ENCODE data around the gene ZNF93.
A peak's percentile ranks its signal among the peaks of the same experiment; 100 is the strongest.
"Not testable (repeated sequence)": the region's sequence is repeated elsewhere in the genome, so short reads cannot be mapped to it uniquely, and the experiment has no call there.

The ZNF93 gene

GRCh38 chr19:19900729-19901444 is at the start of gene ZNF93:
ZNF93 (plus strand) TSS chr19:19900946; CDS start chr19:19901089, 143 bp downstream.
- peak; percentile 90 for DNase-seq

DNA sequence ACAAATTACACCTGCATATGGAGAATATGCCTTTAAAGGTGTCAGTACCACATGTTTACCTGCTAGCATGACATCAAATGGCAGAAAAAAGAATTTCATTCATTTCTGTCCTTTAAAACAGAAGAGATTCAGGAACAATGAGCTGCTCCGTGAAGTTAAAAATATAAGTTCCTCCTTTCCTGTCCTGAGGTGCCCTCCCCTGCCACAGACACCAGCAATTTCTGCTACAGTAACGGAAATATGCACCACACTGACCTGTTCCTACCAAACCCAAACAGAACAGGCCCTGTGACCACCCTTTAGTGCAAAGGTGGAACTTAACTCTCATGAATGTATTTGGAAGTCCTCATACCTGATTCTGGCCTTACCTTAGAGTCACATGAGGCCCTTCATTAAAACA is 49.0 kb upstream of the ZNF93 start:
- DNase-seq: not testable (repeated sequence)

GRCh38 chr19:19858751-19859150 is 42.0 kb upstream of the ZNF93 start:
- no peak for DNase-seq

- DNase-seq: no peak
These were observed 39.9 kb upstream of the ZNF93 start for GRCh38 chr19:19860756-19861390.

DNA sequence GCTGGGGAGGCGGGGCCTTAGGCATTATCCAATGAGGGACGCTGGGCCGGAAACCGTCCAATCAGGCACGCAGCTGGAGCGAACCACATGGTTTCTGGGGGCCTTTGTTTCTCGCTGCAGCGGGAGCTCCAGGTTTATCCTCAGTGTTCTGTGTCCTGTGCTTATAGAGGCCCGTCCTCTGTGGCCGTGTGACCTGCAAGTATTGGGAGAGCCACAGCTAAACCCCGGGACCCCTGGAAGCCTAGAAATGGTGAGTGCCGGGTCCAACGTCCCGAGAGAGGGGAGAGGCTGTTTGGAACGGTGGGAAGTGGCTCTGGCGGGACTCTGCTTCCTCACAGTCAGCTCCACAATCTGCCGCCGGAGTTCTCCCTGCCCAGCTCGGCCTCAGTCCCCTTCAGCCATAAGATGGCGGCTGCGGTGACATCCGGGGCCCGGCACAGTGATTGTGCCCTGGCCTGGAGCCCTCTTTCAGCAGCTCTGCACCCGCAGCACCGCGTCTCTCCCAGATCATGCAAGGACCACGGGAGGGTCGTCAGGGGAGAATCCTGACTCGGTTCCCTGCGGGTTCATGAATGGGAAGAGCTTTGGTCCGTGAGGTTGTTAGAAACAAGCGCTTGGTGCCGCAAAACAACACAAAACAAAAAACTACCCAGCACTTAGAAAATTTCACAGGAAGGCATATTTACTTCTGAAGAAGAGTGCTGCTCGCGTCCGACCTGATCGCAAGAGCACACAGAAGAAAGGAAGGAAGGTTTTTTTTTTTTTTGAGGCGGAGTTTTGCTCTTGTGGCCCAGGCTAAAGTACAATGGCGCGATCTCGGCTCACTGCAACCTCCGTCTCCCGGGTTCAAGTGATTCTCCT is 34.8 kb upstream of the ZNF93 start, which contains the start of gene ZNF253:
ZNF253 (plus strand) TSS at position 133 of the 861 bp plus-strand sequence; CDS start at position 248, 115 bp downstream.
- peak; percentile 97 for DNase-seq

GRCh38 chr19:19866611-19867248 is 34.0 kb upstream of the ZNF93 start:
- DNase-seq: no peak

DNA sequence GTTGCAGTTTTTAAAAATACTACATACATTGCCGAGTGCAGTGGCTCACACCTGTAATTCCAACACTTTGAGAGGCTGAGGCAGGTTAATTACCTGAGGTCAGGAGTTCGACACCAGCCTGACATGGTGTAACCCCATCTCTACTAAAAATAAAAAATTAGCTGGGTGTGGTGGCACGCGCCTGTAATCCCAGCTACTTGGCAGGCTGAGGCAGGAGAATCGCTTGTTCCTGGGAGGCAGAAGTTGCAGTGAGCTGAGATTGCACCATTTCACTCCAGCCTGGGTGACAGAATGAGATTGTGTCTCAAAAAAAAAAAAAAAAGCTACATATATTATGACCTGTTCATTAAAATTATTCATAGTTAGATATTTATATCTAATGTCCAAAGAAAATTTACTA is 30.7 kb upstream of the ZNF93 start:
- DNase-seq: not testable (repeated sequence)

GRCh38 chr19:19871932-19872331 is 28.8 kb upstream of the ZNF93 start:
- DNase-seq: no peak

- no peak for DNase-seq
These were observed 27.4 kb upstream of the ZNF93 start for GRCh38 chr19:19873381-19873780.

DNA sequence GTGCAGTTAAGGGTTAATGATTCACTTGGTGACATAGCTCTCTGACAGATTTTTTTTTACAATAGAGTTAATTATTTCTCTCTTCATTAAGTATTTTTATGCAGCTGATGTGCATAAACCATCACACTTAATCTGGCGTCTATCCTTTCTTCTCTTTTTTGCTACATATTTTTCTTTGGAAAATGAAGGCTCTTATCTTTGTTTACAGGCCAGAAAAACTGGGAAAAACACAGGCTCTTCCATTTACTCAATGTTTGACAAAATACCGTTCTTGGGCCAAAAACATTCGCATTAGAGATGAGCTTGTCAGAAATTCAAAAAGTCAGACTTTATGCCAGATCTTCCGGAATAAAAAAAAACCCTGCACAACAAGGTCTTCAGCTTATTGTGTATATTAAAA is 23.0 kb upstream of the ZNF93 start:
- DNase-seq: no peak

DNA sequence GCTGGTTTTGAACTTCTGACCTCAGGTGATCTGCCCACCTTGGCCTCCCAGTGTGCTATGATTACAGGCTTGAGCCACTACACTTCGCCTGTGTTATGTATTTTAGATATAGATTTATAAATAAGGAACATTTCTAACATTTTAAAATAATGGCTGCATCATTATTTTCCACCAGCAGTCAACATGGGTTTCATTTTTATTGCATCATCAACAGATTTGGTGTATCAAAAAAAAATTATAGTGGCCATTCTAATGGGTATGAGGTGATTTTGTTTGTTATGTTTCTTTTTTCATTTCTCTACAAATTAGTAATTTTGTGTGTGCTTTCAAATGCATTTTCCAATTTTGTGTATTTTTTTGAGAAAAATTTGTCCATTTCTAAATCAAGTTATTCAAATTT is 16.2 kb upstream of the ZNF93 start:
- DNase-seq: no peak

GRCh38 chr19:19892055-19892941 is 8.4 kb upstream of the ZNF93 start:
- DNase-seq: not testable (repeated sequence)

- peak; percentile 58 for DNase-seq
These were observed 512 bp upstream of the ZNF93 start for GRCh38 chr19:19900139-19900728.

GRCh38 chr19:19907551-19907950 is 6.8 kb downstream of the ZNF93 start:
- not testable (repeated sequence) for DNase-seq

DNA sequence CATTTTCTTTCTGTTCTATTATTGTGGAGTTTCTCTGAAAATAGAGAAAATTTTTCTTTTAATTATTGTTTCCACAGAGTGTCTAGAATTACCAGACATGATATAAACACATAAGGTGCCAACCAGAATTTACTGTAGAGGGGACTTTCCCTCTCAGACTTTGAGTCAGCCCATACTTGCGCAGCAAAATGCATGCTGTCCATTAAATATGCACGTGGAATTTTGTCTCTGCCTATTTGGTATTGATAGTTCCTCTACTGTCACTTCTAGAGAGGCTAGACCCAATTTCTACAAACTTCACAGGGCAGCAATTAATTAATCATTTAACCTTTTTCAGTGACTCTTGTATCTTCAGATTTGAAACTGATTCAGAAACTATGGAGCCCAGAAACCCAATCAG is 8.9 kb downstream of the ZNF93 start:
- no peak for DNase-seq

DNA sequence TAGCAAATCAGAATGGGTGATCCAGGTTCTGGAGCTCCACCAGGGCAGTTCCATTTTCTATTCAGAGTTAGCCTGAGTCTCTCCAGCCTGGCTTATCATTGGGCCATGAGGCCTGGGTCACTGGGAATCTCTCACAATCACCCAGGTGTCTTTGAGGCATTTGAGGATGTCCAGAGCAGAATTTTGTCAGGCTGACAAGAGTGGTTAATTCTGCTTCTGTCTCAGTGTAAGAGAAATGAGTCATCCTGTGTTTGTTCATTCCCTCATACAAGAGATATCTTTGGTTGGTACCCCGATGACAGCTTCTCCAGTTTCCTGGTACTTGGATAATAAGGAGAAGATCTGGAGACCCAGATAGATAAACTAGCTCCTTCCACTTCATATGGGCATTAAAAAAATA is 10.4 kb downstream of the ZNF93 start:
- DNase-seq: no peak

DNA sequence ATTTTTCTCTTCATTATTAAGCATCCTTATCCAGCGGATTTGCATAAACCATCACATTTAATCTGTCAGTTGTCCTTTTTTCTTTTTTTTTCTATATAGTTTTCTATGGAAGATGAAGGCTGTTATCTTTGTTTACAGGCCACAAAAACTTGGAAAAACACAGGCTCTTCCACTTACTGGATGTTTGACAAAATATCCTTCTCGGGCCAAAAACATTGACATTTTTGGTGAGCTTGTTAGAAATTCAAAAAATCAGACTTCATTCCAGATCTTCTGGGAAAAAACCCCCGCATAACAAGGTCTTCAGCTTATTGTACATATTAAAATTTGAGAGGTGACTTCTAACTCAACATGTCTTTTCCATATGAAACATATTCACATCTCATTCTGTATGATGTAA is 13.8 kb downstream of the ZNF93 start:
- no peak for DNase-seq

DNA sequence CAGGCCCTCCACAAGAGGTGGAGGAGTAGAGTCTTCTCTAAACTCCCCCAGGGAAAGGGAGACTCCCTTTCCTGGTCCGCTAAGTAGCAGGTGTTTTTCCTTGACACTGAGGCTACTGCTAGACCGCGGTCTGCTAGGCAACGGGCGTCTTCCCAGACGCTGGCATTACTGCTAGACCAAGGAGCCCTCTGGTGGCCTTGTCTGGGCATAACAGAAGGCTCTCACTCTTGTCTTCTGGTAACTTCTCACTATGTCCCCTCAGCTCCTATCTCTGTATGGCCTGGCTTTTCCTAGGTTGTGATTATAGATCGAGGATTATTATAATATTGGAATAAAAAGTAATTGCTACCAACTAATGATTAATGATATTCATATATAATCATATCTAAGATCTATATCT is 29.7 kb downstream of the ZNF93 start:
- DNase-seq: peak; percentile 3

GRCh38 chr19:19933432-19934314 is 32.9 kb downstream of the ZNF93 start:
- DNase-seq: not testable (repeated sequence)

GRCh38 chr19:19937403-19937802 is 36.7 kb downstream of the ZNF93 start:
- DNase-seq: no peak
